HG02763 (cell line): ENCODE measurements around the gene MADCAM1.
"Not testable (repeated sequence)": the region's sequence is repeated elsewhere in the genome, so short reads cannot be mapped to it uniquely, and the experiment has no call there.

Source experiments
- ATAC-seq: cut with Tn5 transposase; IDR thresholded peaks from one replicate; pipeline ENCODE4 v1.9.1; 2021; ENCODE audit warnings: mild to moderate bottlenecking, moderate library complexity; ENCODE audit not compliant: unreplicated experiment

The MADCAM1 gene

DNA sequence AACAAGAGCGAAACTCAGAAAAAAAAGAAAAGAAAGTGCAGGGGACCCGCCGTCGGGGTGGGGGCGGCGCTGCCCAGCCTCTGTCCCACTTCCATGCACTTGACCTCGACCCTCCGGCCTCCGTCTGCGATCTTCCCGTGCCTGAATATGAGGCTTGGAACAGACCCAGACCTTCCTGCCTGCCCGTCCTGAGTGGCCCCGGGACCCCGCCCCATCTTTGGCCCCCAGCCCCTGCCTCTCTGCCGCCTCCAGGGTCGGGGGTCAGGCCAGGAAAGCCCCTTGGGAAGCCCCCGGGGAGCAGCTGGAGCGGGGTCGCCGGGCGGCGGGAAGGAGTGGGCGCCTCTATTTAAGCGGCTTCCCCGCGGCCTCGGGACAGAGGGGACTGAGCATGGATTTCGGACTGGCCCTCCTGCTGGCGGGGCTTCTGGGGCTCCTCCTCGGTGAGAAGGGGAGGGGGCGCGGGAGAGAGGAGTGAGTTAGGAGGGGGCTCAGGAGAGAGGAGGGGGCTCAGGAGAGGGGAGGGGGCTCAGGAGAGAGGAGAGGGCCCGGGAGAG, at the start of gene MADCAM1:
TSS of gene MADCAM1 (plus strand) at position 375 of the 554 bp plus-strand sequence. CDS start at position 389, 14 bp downstream.
- ATAC-seq: no peak

DNA sequence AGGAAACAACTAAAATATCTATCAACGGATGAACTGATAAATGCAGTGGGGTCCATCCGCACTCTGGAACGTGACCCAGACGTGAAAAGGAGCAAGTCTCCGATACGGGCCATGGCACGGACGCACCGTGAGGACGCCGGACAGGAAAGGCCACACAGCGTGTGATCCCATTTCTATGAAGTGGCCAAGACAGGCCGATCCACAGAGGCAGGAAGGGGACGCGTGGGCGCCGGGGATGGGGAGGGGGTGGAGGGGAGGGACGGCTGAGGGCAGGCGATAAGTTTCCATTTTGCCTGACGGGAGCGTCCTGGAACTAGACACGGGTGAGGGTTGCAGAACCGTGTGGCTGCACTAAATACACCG, 49.2 kb upstream of the MADCAM1 start:
- no peak for ATAC-seq

DNA sequence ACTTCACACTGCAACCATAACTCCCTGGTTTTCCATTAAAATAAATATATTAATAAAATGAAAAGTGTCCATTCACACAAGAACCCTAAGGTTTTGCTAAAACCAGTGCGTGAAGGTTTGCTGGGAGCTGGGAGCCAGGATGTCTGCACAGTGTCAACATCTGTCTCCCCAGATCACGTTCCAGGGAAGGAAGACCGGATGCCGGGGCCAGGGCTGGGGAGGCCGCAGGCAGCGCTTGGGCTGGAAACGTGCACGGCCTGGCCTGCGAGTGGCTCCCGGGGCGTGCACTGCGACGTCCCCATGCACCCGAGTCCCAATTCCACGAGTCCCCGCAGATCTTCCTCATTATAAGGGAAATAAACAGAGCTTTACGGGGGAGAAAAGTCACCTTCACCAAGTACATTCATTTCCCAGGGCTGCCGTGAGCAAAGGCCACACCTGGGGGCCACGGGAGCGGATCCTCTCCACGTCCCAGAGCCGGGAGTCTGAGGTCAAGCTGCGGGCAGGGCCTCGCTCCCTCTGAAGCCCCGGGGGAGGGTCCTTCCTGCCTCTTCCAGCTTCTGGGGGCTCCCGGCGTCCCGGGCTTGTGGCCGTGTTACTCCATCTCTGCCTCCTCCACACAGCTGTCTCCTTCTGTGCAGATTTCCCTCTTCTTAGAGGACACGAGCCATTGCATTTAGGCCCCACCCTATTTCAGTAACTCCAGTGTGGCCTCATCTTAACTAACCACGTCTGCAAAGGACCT, 48.3 kb upstream of the MADCAM1 start:
- ATAC-seq: no peak

DNA sequence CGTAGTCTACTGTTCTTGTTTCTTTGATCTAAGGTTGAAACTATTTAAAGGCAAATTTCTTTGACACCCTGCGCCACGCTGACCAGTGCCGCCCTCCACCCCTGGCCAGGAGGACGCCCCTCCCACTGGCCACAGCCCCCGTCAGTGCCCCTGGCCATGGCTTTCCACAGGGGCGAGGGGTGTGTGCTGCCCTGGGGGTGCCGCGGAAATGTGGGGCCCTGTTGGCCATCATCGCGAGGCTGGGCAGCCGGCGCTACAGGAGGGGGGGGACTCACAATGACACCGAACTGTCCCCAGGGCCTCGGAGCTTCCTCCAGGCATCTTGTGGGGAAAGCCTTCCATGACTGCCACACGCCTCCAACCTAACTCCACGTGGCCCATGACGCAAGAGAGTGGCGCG, 46.4 kb upstream of the MADCAM1 start:
- no peak for ATAC-seq

DNA sequence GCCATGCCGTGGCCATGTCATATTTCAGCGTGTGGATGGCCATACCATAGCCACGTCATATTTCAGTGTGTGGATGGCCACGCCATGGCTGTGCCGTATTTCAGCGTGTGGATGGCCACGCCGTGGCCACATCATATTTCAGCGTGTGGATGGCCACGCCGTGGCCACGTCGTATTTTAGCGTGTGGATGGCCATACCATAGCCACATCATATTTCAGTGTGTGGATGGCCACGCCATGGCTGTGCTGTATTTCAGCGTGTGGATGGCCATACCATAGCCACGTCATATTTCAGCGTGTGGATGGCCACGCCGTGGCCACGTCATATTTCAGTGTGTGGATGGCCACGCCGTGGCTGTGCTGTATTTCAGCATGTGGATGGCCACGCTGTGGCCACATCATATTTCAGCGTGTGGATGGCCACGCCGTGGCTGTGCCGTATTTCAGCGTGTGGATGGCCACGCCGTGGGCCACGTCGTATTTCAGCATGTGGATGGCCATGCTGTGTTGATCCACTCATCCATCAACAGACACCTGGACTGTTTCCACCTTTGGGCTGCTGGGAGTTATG, 45.3 kb upstream of the MADCAM1 start:
- not testable (repeated sequence) for ATAC-seq

DNA sequence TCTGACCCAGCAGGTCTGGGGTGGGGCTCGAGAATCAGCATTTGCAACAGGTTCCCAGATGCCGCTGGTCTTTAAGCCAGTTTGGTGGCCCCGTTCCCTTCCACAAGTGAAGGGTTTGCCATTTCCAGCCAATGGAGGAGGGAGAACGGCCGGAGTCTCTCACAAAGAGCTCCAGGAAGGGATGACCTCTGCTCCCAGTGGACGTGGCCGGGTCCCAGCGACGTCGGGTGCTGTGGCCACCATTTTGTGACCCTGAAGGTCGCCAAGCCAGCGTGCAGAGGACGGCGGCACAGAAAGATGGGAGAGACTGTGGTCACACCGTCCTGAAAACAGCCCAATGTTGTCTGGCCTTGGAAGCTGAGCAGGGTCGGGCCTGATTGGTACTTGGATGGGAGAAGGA, 43.5 kb upstream of the MADCAM1 start:
- ATAC-seq: no peak

DNA sequence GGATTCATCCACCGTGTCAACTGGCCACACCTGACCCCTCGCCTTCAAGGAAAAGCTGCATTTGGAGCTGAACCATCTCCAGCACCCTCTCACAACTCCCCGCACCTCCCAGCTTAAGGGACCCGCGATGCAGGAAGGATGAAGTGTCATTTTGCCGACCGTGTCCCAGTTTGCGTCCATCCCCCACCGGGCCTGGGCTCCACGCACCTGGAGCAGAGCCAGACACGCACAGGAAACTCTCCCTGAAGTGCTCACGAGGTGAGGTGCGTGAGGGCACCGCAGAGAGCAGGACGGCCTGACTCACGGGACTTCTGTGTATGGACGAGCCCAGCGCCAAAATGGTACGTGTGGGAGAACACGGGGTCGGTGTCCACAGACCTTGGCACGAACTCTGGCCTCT, 42.7 kb upstream of the MADCAM1 start:
- no peak for ATAC-seq

DNA sequence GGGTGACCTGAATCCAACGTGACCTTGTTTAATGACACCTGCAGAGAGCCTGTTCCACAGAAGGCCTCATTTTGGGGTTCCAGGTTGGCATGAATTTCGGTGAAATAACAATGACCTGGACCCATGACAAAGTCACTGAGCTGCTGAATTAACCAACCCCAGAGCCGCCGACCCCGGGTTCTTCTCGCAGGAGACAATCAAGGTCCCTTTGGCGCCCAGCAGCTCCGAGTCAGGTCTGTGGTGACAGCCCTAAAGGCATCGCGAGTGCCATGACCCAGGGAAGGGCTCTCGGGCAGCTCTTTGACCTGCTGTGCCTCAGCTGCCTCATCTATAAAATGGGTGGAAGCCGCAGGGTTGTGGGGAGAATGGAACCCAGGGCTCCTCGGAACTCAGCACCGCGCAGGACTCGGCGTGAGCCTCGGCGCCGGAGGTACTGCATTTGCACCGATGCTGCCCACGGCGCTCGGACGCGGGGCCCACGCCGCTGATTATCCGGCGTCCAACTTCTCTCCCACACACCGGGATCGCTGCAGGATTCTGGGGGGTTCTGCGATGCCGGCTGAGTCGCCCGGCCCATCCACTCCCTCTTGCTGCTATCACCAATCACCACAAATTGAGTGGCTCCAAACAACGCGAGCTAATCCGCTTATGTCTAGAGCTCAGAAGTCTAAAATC, 41.1 kb upstream of the MADCAM1 start:
- no peak for ATAC-seq

DNA sequence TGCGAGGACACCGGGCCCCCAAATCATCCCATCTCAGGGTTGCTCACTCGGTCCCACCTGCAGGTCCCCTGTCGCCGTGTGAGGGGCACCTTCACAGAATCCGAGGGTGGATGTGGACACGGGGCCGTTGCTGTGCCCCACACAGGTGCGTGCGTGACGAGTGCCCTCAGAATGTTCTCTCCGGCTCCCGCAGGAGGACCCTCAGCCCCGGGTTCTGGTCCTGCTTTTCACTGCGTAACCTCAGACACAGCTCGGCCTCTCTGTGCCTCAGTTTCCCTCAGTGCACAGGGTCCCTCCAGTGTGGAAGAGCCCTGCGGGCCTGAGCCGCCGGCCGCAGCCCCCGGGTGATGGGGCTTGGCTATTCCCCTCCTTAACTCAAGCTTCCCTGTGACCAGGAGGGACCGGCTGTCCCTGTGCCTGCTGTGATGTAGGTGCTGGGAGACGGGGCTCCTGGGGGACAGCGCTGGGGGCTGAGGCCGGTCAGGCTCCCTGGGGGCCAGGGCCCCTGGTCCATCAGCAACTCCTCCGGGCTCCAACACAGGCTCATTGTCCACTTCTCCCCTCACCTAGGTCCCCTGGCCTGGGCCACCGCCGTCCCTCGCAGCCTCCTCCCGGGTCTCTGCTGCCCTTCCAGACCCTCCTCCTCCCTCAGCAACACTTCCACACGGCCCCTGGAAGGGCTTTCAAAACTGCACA, 40.3 kb upstream of the MADCAM1 start:
- ATAC-seq: no peak

DNA sequence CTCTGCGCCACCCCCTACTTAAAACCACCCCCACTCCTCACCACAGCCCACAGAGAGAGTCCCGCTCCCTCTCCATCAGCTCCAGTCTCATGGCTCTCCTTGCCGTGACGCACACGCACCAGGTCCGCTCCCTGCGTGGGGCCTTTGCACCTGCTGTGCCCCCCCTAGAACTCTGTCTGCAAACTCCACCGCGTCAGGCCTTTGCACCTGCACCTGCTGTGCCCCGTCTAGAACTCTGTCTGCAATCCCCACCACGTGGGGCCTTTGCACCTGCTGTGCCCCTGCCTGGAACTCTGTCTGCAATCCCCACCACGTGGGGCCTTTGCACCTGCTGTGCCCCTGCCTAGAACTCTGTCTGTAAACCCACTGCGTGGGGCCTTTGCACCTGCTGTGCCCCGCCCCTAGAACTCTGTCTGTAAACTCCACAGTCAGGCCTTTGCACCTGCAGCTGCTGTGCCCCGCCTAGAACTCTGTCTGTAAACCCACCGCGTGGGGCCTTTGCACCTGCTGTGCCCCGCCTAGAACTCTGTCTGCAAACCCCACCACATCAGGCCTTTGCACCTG, 39.7 kb upstream of the MADCAM1 start:
- ATAC-seq: no peak

DNA sequence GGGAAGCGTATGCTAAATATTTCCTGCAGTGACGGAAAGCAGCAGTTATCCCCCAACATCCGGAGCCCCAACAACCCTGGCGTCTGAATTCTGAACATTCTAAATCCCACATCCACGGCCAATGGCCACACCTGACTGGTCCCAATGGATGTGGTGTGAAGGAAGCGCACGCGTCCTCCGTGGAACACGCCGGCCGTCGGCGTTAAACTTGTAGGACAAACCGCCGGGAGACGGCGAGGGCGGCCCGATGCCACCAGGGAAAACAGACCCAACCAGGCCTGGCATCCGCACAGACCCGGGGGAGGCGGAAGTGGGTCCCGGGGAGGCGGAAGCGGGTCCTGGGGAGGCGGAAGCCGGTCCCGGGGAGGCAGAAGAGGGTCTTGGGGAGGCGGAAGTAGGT, 38.6 kb upstream of the MADCAM1 start:
- ATAC-seq: no peak

DNA sequence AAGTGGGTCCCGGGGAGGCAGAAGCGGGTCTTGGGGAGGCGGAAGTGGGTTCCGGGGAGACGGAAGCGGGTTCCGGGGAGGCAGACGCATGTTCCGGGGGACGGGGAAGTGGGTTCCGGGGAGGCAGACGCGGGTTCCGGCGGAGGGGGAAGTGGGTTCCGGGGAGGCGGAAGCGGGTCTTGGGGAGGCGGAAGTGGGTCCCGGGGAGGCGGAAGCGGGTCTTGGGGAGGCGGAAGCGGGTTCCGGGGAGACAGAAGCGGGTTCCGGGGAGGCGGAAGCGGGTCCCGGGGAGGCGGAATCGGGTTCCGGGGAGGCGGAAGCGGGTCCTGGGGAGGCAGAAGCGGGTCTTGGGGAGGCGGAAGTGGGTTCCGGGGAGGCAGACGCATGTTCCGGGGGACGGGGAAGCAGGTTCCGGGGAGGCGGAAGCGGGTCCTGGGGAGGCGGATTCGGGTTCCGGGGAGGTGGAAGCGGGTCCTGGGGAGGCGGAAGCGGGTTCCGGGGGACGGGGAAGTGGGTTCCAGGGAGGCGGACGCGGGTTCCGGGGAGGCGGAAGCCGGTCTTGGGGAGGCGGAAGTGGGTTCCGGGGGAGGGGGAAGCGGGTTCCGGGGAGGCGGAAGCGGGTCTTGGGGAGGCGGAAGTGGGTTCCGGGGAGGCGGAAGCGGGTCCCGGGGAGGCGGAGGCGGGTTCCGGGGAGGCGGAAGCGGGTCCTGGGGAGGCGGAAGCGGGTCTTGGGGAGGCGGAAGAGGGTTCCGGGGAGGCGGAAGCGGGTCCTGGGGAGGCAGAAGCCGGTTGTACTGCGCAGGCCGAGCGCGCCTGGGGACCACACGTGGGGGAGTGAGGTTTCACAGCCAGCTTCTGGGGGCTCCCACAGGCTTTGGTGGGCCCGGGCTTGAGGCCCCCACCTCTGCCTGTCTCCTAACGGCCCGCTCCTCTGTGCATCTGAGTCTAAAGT, 37.9 kb upstream of the MADCAM1 start:
- ATAC-seq: no peak

DNA sequence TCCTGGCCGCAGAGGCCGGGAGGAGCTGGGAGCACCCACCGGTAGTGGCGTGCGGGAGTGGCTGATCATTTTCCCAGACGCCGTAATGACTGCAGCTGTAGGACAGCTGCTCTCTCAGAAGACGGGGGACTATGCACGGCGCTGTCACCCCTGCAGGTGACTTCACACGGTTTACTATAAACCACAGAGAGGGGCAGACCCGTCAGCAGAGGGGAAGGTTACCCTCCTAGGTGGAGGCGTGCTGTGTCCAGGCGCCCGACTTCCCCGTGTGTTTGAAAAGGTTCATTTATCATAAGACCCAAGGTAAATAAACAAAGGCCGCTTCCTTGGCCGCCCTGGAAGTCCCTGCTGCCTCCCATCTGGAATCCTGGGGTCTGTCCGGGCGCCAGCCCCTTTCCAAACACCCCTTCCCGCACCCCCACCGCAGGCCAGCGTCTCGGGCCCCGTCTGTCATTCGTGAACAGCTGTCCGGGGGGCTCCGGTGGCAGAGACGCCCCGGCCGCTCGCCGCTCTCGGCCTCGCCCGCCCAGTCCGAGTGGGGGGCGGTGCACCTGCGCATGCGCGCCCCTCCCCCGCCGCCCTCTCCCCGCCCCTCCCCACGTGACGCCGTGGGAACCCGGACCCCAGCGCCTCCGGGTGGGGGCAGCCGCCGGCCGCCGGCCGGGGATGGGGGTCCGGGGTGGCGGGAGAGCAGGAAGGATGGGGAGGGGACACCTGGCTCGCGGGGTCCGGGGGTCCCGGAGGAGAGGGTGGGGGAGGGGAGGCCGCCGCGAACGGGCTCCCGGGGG, 36.4 kb upstream of the MADCAM1 start:
- ATAC-seq: no peak

DNA sequence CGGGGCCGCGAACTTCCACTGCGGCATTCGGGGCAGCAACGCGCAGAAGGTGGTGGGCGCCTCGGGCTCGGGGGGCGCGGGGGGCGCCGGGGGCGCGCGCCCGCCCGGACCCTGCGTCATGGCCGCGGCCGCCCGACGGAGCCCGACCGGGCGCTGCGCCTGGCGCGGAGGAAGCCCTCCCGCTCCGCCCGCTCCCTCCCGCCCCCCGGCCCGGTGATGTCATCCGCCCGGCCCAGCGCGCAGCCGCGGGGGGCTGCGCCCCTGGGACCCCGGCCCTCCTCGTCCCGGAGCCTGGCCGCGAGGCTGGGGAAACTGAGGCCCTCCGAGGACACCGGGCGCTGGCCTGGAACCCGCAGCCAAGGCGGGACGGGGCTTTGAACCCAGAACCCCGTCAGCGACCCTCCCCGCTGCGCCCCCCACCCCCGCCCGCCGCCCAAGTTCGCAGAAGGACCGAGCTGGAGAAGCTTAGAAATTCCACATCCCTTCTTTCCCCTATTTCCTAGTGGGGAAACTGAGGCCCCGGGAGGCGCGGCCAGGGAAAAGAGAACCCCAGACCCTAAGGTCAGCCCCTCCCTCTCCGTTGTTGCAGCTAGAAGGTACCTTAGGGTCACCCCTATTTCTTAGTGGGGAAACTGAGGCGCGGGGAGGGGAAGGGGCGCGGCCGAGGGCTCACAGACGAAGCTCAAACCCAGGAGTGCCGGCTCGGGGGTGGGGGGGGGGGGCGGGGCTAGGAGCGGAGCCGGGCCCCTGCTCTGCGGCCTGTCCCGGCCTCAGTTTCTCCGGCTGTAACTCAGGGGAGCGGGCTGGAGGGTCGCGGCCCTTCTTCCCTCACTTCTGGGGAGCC, 35.2 kb upstream of the MADCAM1 start, which contains the start of gene SHC2:
TSS of gene SHC2 (minus strand) at position 157 of the 844 bp plus-strand sequence. CDS start at position 120, 37 bp downstream.
- no peak for ATAC-seq

DNA sequence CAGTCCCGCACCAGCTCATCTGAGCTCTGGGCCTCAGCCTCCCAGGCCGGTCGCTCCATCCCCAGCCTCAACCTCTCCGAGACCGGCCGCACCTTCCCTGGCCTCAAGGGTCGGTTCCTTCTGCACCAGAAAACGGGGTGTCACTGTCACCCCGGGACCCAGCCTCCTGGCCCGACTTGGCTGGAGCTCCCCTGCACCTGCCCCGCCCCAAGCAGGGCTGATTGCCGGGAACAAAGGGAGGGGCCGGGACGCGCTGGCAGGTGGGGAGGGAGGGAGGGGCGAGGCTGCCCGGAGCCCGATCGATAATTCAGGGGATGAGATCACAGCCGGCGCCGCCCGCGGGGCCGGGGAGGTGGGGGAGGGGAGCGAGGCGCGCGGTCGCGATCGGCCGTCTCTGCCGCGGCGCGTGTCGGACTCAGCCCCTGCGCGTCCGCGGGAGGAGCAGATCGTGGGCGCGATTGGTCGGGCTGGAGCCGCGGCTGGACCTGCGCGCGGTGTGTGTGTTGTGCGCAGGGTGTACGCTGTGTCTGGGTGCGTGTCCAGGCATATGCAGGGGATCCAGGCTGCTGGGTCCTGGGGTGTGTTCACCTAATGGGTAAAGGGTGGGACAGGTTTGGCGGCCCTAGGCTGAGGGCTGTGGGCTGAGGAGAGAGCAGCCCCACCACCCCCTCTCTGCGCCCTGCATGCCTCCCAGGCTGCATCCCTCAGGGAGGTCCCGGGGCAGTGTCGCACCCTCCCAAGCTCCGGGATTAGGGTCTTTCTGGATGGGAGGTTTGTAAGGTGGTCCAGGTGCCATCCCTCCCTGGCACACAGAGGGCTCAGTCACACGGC, 34.4 kb upstream of the MADCAM1 start:
- ATAC-seq: no peak

DNA sequence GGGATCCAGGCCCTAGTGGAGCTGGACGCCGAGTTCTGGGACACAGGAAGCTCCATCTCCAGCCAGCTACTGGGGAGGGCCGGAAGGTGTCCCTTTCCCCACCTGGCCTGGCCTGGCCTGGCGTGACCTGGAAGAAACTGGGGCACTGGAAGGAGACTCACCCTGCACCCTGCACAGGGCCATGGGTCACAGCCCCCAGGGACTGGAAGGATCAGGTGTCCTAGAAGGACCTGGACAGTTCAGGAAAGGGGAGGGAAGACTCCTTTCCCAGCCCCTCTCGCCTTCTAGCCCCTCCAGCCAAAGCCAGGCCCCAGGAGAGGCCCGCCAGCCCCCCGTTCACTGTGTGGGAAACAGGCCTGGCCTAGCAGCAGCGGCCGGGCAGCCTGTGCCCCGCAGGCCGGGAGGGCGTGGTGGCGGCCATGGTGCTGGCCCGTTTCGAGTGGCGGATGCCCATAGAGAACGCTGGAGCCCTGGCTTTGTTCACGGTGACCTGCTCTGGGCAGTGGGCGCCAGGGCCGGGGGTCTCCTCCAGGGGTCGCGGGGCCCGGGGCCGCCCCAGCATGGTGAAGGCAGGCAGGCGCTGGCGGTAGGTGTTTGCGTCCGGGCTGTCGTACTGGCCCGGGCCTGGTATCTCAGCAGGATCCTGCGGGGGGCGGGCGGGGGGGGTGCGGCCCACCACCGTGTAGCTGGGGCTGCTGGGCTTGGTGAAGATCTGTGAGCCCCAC, 32.6 kb upstream of the MADCAM1 start:
- no peak for ATAC-seq

DNA sequence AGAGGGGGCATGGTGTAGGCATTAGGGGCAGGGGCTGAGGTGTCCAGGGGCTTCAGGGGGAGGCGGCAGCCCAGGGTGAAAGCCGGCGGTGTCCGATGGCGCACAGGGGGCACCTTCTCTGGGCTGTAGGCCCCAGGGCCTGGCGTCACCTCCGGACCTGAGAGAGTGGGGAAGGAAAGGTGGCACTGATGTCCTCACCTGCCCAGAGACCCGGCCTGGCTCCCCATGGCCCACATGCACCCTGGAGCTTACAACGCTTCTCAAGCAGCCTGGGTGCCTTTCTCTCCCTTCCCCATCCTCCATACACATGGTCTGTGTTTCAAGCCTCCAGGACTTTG, 32.1 kb upstream of the MADCAM1 start:
- ATAC-seq: no peak
